WERI-Rb-1 (cell line): ENCODE results near the gene OR2C3.
"Not testable (repeated sequence)": the region's sequence is repeated elsewhere in the genome, so short reads cannot be mapped to it uniquely, and the experiment has no call there.

Source experiments
- DNase-seq: peaks from one replicate; pipeline ENCODE4 v3.0.0-alpha.2; 2020
- H3K27ac ChIP-seq: fragments of 250-450 bp; sonication (Bioruptor Pico); 2 replicates; pipeline ENCODE4 v1.5.1; 2020; ENCODE audit warnings: mild to moderate bottlenecking, moderate library complexity
- H3K27me3 ChIP-seq: fragments of 250-450 bp; sonication (Bioruptor Pico); 2 replicates; pipeline ENCODE4 v1.5.1; 2021; ENCODE audit warnings: mild to moderate bottlenecking, low read depth, moderate library complexity; ENCODE audit not compliant: insufficient read depth, severe bottlenecking
- H3K36me3 ChIP-seq: fragments of 250-450 bp; sonication (Bioruptor Pico); 2 replicates; pipeline ENCODE4 v1.5.1; 2020; ENCODE audit warnings: mild to moderate bottlenecking, moderate library complexity
- H3K4me3 ChIP-seq: 2 replicates; pipeline ENCODE4 v1.5.1; 2011; ENCODE audit warnings: low read depth, mild to moderate bottlenecking, control low read depth, low read length
- H3K9me3 ChIP-seq: fragments of 250-450 bp; sonication (Bioruptor Pico); 2 replicates; pipeline ENCODE4 v1.5.1; 2021; ENCODE audit warnings: mild to moderate bottlenecking, moderate library complexity; ENCODE audit not compliant: severe bottlenecking
- CTCF ChIP-seq: IDR thresholded peaks from 2 replicates; pipeline ENCODE4 v1.5.1; 2011; ENCODE audit warnings: low read depth, mild to moderate bottlenecking, control low read depth, inconsistent platforms, low read length

OR2C3 gene

GRCh38 chr1:247487057-247487456, 49.2 kb downstream of the OR2C3 start:
- Histone ChIP-seq H3K4me3 (no peak overlapping the region), H3K36me3 (no peaks in the 10 kb centered on the region), H3K27ac (no peak overlapping the region), H3K9me3 (no peaks in the 10 kb centered on the region), H3K27me3 (peaks cover 46% of the 10 kb centered on the region)
- TF ChIP-seq CTCF = peak; percentile 53
- DNase-seq = peak; percentile 27

GRCh38 chr1:247482747-247483146, 53.5 kb downstream of the OR2C3 start:
- Histone ChIP-seq H3K4me3 (no peak overlapping the region), H3K36me3 (no peaks in the 10 kb centered on the region), H3K27me3 (peaks cover 32% of the 10 kb centered on the region), H3K27ac (no peak overlapping the region), H3K9me3 (no peaks in the 10 kb centered on the region)
- no peak for TF ChIP-seq CTCF
- DNase-seq = no peak

- H3K36me3 ChIP-seq, H3K27ac ChIP-seq, H3K9me3 ChIP-seq: not testable (repeated sequence)
Observed at GRCh38 chr1:247476328-247477058, 59.7 kb downstream of the OR2C3 start.

GRCh38 chr1:247475793-247476192, 60.4 kb downstream of the OR2C3 start:
- Histone ChIP-seq H3K27ac (no peak overlapping the region), H3K4me3 (no peak overlapping the region), H3K9me3 (peaks cover 8% of the 10 kb centered on the region), H3K36me3 (no peaks in the 10 kb centered on the region), H3K27me3 (peaks cover 35% of the 10 kb centered on the region)
- DNase-seq = no peak
- no peak for TF ChIP-seq CTCF

More at GRCh38 chr1:247476328-247477058, 59.7 kb downstream of the OR2C3 start:
- not testable (repeated sequence) for DNase-seq, H3K4me3 ChIP-seq
- H3K27me3 ChIP-seq = peaks cover 40% of the 10 kb centered on the region
